Small intestine (tissue), 7 donors: ENCODE measurements around the gene PSAPL1. TPM values are rescaled to one million over a fixed set of nuclear protein-coding genes. Genes with fewer than 3 reads are reported as not detected.

ENCODE experiments used
- DNase-seq, 2 donors: peaks; one replicate each; pipeline versions ENCODE4 v3.0.0 to v3.0.0-alpha.2; 2013
- FAIRE-seq: peaks from 2 replicates; lab custom pipeline; 2012; peaks lifted over from hg19 to GRCh38; lab: Jason Lieb, UNC
- H3K27ac ChIP-seq, 3 donors: one replicate each; pipeline ENCODE4 v1.5.1; 2013; ENCODE audit warnings: low read length in 2 of 3, mild to moderate bottlenecking in 2 of 3, control low read depth in 1 of 3, inconsistent platforms in 1 of 3, low read depth in 1 of 3, moderate library complexity in 1 of 3
- H3K27me3 ChIP-seq, 3 donors: one replicate each; pipeline ENCODE4 v1.6.1; 2013; ENCODE audit warnings: low read length in 3 of 3, inconsistent platforms in 1 of 3; ENCODE audit not compliant: control insufficient read depth in 3 of 3, insufficient read depth in 3 of 3
- H3K36me3 ChIP-seq, 3 donors: one replicate each; pipeline ENCODE4 v1.6.1; 2013; ENCODE audit warnings: low read length in 3 of 3, inconsistent platforms in 1 of 3, low read depth in 1 of 3, mild to moderate bottlenecking in 1 of 3, moderate library complexity in 1 of 3; ENCODE audit not compliant: control insufficient read depth in 3 of 3, insufficient read depth in 2 of 3
- H3K4me1 ChIP-seq, 3 donors: one replicate each; pipeline ENCODE4 v1.6.1; 2013; ENCODE audit warnings: low read length in 2 of 3, inconsistent platforms in 1 of 3, low read depth in 1 of 3, mild to moderate bottlenecking in 1 of 3, moderate library complexity in 1 of 3; ENCODE audit not compliant: control insufficient read depth in 3 of 3, insufficient read depth in 2 of 3
- H3K4me3 ChIP-seq, 3 donors: one replicate each; pipeline ENCODE4 v1.5.1; 2013; ENCODE audit warnings: low read length in 3 of 3, control low read depth in 1 of 3, inconsistent platforms in 1 of 3, low read depth in 1 of 3, mild to moderate bottlenecking in 1 of 3, moderate library complexity in 1 of 3
- H3K9me3 ChIP-seq, 2 donors: one replicate each; pipeline ENCODE4 v1.6.1; 2013; ENCODE audit warnings: low read depth in 1 of 2, low read length in 1 of 2; ENCODE audit not compliant: control insufficient read depth in 2 of 2, insufficient read depth in 1 of 2
- WGBS, 3 donors: extraction: QIAGEN DNeasy Blood & Tissue Kit; methylation state at CpG; one replicate each; pipeline ENCODE4 v1.1.7; 2013; 5-methylcytosine and 5-hydroxymethylcytosine counted together
- polyA plus RNA-seq, 4 donors: library from polyadenylated mRNA; stranded (reverse) in 3 of 4; unstranded in 1 of 4; fragments of 200-250 nt in 3 of 4; fragments of 120-200 nt in 1 of 4; gene quantifications; one replicate each; pipeline versions ENCODE4 v1.2.1 to v1.2.3, GENCODE V29; 2013
- donor health status: healthy with polysubstance abuse.
- donor health status: control.
- donor health status: control.
- donor health status: Bipolar disorder and iron deficiency.
- donor health status: healthy.

PSAPL1 gene
- polyA plus RNA-seq, 4 donors: 0.58 TPM; not detected in 3

DNA sequence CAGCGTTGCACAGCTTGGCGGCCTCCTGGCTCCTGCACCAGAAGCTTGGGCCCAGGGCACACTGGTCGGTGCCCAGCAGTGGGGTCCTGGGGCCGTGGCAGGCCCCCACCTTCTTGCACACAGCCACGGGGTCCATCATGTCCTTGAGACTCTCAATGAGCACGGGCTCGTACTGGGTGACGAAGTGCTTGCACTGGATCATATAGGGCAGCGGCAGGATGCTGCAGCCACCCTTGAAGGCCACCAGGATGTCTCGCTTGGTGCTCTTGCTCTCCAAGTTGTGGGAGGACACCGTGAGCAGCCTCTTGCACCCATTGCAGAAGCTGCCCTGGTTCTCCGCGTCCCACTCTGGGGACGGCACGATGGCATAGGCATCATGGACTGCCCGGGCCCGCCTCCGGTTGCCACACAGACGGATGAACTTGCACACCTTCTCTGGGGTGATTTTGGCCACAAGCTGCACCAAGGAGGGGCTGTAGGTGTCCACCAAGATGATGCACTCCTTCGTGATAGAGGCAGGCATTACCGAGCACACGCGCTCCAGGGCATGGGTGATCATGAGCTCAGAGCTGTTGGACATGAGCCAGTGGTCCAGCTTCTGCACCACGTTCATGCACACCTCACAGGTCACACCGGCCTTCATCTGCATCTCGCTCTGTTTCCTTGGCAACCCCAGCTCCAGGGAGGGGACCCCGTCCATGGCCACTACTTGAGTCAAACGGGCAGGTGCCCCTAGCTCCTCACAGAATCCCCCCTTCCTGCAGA lies 1.2 kb downstream of the PSAPL1 start:
- Histone ChIP-seq H3K27ac (no peak overlapping the region), H3K9me3 (peaks cover 0 to under 1% of the 10 kb centered on the region in 2 donors), H3K4me3 (no peak overlapping the region), H3K36me3 (no peaks in the 10 kb centered on the region), H3K27me3 (no peaks in the 10 kb centered on the region), H3K4me1 (peaks cover 0 to 30% (median 0%) of the 10 kb centered on the region in 3 donors)
- WGBS, 3 donors: 83 to 88% (median 83%) methylated on average over 28 of the region's 28 CpGs
- FAIRE-seq (no peak), DNase-seq (no peak)

DNA sequence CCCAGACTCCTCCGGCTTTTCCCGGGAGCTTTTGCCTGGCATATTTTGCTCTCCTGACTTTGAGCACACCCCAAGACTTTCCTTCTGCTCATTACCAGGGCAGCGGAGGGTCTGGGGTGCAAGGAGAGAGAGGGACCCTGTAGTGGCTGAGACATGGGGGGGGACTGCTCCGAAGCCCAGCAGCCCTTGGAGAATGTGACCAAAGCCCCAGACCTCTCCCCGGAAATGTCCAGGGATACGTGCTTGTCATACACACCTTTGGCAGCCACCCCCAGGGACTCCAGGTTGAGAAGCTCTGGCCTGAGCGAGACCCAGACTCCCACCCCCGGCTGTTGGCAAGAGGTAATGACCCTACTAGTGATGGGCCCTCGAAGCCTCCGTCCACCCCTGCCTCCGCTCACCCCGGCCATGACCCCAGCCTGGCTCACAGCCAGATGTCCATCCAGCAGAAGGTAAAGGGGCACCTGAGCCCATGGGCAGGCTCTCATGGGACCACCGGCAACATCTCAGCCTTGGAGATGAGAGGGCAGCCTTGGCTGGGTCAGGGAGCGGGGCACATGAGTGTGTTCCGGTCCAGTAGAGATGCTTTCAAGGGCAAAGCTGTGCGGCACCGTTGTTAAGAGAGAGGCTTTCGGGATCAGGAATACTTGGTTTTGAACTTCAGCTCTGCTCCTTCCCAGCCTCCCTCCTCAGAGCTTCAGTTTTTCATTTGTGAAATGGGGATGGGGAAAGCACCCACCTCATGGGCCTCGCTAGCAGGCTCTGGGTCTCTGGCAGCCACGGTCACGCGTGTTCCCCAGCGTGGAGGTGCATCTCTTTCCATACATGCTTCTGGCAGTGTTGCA lies 2.0 kb downstream of the PSAPL1 start:
- Histone ChIP-seq H3K27ac (no peak overlapping the region), H3K4me1 (peaks cover 0 to 30% (median 0%) of the 10 kb centered on the region in 3 donors), H3K27me3 (no peaks in the 10 kb centered on the region), H3K4me3 (no peak overlapping the region), H3K36me3 (no peaks in the 10 kb centered on the region), H3K9me3 (no peaks in the 10 kb centered on the region)
- FAIRE-seq (no peak), DNase-seq (no peak)
- WGBS, 3 donors: 82 to 90% (median 85%) methylated on average over 23 of the region's 23 CpGs

DNA sequence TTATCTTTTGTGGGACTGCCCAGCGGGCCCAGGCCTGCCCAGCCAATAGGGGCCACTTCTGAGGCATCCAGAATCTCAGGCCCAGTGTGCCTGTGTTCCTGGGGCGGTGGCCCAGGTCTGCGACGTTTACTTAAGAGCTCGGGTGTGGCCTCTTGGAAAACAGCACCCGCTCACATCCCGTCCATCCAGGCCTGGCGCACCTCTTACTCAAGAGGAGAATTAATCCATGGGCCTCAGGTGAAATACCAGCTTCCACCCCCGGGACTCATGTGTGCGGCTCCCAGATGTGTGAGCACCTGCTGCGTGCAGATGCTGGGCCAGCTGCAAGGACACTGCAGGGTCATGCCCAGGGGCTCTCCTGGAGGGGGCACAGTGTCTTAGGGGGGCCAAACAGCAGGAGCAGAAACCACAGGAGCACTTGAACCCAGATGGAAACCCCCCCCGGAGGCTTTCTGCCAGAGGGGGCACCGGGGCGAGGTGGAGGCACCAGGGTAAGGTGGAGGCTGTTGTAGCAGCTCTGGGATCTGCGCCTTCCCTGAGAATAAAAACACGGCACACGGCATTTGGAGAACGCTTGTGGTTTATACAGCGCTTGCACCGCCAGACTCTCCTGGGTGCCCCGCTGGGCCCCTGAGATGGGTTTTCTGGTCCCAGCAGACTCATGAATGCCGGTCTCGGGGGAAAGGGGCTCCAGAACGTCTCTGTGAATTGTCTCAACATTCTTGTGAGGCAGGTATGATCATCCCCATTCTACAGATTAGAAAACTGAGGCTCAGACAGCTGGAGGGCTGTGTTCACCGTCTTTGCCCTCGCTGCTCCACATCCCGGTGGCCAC lies 2.8 kb downstream of the PSAPL1 start:
- FAIRE-seq: no peak
- Histone ChIP-seq H3K27ac (no peak overlapping the region), H3K4me3 (no peak overlapping the region)

DNA sequence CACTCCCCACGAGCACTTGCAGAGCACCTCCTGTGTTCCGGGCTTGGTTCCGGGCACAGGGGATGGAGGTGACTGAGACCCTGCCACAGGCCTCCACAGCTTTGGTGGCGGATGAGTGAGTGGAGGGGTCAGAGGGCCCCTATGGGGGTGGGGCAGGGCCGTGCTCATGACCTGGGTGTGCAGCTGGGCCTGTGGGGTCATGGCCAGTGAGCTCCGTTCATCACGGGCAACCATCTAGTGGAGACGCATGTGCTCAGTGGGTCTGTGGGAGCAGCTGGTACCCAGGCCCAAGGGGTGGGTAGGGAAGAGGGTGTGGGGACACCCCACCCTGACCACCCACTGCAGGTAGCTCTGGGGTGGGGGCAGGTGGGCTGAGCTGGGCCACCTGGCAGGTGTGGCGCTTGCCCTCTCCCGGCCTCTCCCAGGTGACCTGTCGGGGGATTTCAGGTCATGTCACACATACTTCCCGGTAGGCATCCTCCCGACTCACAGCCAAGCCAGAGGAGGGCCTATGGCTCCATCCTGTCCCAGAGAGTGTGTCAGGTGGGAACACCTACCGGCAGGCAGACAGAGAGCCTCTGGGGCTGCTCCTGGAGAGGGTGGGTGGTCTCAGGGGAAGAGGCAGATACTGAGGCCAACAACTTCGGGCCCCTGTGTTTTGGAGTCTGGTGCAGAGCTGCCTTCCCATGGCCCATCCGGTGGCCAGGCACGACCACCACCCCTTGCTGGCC lies 3.6 kb downstream of the PSAPL1 start:
- FAIRE-seq (no peak), DNase-seq (no peak)
- 72 to 80% (median 72%) methylated on average over 17 of the region's 17 CpGs for WGBS, 3 donors
- Histone ChIP-seq H3K27ac (no peak overlapping the region), H3K27me3 (no peaks in the 10 kb centered on the region), H3K4me3 (no peak overlapping the region), H3K9me3 (no peaks in the 10 kb centered on the region), H3K4me1 (peaks cover 0 to 18% (median 0%) of the 10 kb centered on the region in 3 donors), H3K36me3 (no peaks in the 10 kb centered on the region)

More for the DNA sequence above, 2.8 kb downstream of the PSAPL1 start:
- Histone ChIP-seq H3K27me3 (no peaks in the 10 kb centered on the region), H3K36me3 (no peaks in the 10 kb centered on the region), H3K4me1 (peaks cover 0 to 24% (median 0%) of the 10 kb centered on the region in 3 donors), H3K9me3 (no peaks in the 10 kb centered on the region)
- 65 to 85% (median 70%) methylated on average over 27 of the region's 27 CpGs for WGBS, 3 donors
- DNase-seq: no peak

DNA sequence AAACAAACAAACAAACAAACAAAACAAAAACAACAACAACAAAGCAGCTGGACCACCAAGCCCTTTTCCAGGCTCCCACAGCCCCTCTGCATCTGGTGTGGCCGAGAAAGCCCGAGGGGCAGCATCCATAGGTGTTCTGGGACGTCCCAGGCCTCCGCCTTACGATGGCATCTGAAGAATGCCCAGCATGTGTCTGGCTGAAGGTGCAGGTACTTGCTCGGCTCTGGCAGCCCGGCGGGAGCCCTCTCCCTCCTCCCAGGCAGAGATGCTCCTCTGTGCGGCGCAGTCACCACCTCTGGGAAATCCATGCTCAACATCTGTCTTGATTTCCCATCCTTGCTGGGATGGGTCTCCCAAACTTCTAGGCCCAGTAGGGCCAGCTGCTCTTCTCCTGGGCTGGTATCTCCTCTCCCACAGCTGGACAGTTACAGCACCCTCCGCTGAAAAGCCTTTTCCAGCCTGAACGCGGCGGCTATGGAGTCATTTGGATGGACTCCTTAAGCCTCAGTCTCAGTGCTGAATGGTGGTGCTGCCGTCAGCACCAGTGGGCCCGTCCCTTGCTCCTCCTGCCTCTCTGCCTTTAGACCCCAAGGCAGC lies 4.3 kb downstream of the PSAPL1 start:
- DNase-seq (no peak), FAIRE-seq (no peak)
- Histone ChIP-seq H3K36me3 (no peaks in the 10 kb centered on the region), H3K9me3 (no peaks in the 10 kb centered on the region), H3K27ac (no peak overlapping the region), H3K27me3 (no peaks in the 10 kb centered on the region), H3K4me3 (no peak overlapping the region), H3K4me1 (peaks cover 0 to 12% (median 0%) of the 10 kb centered on the region in 3 donors)
- WGBS, 3 donors: 52 to 61% (median 60%) methylated on average over 16 of the region's 16 CpGs

DNA sequence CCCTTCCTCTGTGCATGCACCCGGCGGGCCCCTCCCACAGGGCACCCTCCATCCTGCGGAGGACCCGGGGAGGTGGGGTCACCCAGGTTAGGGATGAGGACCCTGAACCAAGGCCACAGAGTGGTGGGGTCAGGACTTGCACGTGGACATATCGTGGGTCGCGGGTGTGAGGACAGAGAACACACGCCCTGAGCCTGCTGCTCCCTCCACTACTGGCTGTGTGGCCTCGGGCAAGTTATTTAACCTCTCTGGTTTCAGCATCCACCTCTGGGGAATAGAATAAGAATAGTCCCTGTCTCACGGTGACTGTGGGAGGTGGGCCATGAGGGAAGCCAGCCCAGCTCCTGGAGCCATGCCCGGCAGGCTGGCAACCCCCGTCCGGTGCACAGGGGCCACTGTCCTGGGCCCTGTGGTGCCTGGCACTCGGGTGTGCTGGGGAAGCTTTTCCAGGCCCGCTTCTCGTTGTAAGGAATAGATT lies 5.1 kb downstream of the PSAPL1 start:
- no peak for FAIRE-seq
- Histone ChIP-seq H3K9me3 (no peaks in the 10 kb centered on the region), H3K4me1 (peaks cover 0 to 5% (median 0%) of the 10 kb centered on the region in 3 donors), H3K4me3 (no peak overlapping the region), H3K27ac (no peak overlapping the region), H3K36me3 (no peaks in the 10 kb centered on the region), H3K27me3 (no peaks in the 10 kb centered on the region)
- no peak for DNase-seq
- 66 to 76% (median 68%) methylated on average over 17 of the region's 17 CpGs for WGBS, 3 donors

DNA sequence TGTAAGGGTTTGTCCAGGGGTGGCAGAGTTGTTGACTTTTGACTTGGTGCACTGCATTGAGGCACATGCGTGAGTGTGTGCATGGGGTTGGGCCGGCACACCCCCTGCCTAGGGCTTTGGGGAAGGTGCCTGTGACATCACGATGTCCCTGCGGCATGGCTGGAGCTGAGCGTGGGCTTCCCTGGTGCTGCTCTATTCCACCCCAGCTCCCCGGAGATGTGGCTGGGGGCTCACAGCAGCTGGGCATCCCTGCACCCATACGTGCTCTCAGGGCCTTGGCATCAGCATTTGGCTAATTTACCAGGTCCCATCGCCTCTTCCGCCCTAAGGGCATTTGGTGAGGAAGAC lies 5.7 kb downstream of the PSAPL1 start:
- FAIRE-seq (no peak), DNase-seq (no peak)
- Histone ChIP-seq H3K27ac (no peak overlapping the region), H3K4me3 (no peak overlapping the region), H3K4me1 (no peaks in the 10 kb centered on the region), H3K27me3 (no peaks in the 10 kb centered on the region), H3K9me3 (no peaks in the 10 kb centered on the region), H3K36me3 (no peaks in the 10 kb centered on the region)
- WGBS, 3 donors: 79 to 86% (median 85%) methylated on average over 9 of the region's 9 CpGs
